HFF-Myc (cell line): Measurements from ENCODE around the gene TBX1.
A peak's percentile ranks its signal among the peaks of the same experiment; 100 is the strongest.

ENCODE experiments used
- DNase-seq: peaks from one replicate; pipeline ENCODE4 v3.0.0-alpha.2; 2011; ENCODE audit warnings: low read depth; ENCODE audit errors: extremely low read depth
- H3K4me3 ChIP-seq: replicated peaks from 2 replicates; pipeline ENCODE4 v1.5.1; 2011; ENCODE audit warnings: low read depth, mild to moderate bottlenecking, control low read depth, low read length
- TF ChIP-seq, protein P1 (sequence below): IDR thresholded peaks from 2 replicates; pipeline ENCODE4 v1.5.1; 2012; ENCODE audit warnings: mild to moderate bottlenecking, low read depth, low read length, control low read depth; ENCODE audit errors: missing control alignments

TBX1 gene

DNA sequence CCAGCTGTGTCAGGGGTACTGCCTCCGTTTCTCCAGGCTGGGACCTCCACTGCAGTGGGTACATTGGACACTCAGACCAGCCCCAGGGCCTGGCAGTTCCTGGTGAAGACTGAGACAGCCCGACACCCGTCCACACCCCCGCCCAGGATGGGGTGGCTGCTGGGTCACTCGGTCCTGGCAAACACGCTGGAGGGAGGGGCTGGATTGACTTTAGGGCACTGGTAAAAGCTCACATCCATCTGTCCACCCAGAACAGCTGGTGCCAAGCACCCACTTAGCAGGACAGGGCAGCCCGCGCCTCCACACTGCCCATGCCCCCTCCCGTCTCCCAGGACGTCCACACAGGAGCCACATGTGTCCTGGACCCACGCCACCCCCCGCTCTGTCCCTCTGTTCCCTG is 10.7 kb upstream of the TBX1 start:
- TF ChIP-seq, protein P1, sequence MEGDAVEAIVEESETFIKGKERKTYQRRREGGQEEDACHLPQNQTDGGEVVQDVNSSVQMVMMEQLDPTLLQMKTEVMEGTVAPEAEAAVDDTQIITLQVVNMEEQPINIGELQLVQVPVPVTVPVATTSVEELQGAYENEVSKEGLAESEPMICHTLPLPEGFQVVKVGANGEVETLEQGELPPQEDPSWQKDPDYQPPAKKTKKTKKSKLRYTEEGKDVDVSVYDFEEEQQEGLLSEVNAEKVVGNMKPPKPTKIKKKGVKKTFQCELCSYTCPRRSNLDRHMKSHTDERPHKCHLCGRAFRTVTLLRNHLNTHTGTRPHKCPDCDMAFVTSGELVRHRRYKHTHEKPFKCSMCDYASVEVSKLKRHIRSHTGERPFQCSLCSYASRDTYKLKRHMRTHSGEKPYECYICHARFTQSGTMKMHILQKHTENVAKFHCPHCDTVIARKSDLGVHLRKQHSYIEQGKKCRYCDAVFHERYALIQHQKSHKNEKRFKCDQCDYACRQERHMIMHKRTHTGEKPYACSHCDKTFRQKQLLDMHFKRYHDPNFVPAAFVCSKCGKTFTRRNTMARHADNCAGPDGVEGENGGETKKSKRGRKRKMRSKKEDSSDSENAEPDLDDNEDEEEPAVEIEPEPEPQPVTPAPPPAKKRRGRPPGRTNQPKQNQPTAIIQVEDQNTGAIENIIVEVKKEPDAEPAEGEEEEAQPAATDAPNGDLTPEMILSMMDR, result no peak
- DNase-seq, result no peak
- H3K4me3 ChIP-seq, result no peak overlapping the region

DNA sequence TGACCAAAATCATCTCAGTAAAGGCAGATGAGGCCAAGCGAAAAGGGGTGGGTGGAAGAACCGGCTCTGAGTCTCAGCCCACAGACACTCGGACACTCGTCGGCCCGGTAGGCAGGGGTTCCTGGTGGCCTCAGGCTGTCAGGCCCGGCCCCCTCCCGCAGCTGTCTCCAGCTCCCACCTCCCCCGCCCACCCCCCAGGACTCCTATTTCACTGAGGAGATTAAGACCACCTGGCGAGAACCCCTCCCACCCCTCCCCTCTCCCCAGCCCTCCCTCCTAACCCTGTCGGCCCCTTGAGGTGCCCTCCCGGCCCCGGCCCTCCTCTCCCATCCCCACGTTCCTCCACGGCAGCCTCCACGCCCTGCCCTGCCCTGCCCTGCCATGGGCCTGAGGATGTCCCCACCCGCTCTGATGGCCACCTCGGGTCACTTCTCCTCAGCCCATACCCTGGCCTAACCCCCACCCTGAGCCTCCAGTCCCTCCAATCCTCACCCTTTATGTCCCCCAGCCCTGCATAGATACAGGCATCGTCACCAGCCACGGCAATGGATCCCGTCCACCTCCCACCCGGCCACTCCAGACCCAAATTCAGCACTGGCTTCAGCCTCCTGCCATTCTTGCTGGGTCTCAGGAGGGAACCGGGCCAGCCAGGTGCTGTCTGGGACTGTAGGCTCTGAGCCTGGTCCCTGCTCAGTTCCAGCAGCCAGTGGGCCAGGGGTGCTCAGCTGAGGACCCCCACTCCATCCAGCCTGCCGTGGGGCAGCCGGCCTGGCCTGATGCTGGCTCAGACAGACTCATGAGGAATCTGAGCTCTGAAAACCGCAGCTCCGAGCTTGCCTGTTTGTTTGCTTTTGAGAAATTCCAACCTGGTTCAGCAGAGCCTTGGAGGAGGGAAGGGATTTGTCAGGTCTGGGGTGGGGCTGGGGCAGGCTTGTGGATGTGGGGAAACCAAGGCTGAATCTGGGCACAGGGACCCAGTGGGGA is 9.8 kb upstream of the TBX1 start:
- H3K4me3 ChIP-seq, result no peak overlapping the region
- no peak for DNase-seq
- TF ChIP-seq, protein P1, result no peak

GRCh38 chr22:19751497-19752245 is 8.9 kb upstream of the TBX1 start:
- DNase-seq, result no peak
- TF ChIP-seq, protein P1, result no peak
- no peak overlapping the region for H3K4me3 ChIP-seq

DNA sequence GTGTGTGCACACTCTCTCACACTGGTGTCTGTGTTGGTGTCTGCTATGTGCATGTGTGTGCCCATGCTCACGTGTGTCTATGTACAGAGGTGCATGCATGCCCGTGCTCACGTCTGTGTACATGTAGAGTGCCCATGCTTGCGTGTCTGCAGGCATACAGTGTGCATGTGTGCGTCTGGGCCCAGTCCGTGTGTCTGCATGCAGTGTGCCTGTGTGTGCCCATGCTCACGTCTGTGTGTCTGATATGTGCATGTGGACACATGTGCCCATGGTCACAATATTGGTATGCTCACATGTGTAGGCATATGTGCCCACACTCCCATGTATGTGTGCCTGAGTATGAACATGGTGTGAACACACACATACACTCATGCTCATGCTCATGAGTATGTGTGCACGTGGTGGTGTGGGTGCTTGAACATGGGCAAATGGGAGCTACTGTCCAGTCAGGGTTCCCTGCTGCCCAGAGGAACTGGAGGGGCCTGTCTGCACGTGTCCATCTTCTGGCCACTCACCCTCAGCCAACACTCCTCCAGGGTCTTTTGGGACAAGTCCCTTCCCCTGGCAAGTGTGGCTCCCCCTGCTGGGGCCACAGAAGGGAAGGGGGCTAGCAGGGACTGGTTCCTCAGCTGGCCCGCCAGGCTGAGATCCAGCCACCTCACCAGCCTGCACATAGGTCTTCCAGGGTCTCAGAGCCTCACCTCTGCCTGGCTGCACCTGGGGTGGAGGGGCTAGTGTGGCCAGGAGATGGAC is 7.3 kb upstream of the TBX1 start:
- TF ChIP-seq, protein P1, result peak; percentile 20
- no peak overlapping the region for H3K4me3 ChIP-seq
- DNase-seq, result no peak

- TF ChIP-seq, protein P1, result no peak
- no peak for DNase-seq
- H3K4me3 ChIP-seq, result no peak overlapping the region
Observed at GRCh38 chr22:19753996-19754700, 6.4 kb upstream of the TBX1 start.

GRCh38 chr22:19754701-19755144 is 5.9 kb upstream of the TBX1 start:
- TF ChIP-seq, protein P1, result no peak
- H3K4me3 ChIP-seq, result no peak overlapping the region
- DNase-seq, result no peak
